ENCODE measurements around the gene RPL7A. TPM values are rescaled to one million over a fixed set of nuclear protein-coding genes. Genes with fewer than 3 reads are reported as not detected.

RPL7A gene
- polyA plus RNA-seq, 1 donor (not counting 4 experiments of a cell fraction or from before 2014, with no cell fraction given), result 2,684 TPM

DNA sequence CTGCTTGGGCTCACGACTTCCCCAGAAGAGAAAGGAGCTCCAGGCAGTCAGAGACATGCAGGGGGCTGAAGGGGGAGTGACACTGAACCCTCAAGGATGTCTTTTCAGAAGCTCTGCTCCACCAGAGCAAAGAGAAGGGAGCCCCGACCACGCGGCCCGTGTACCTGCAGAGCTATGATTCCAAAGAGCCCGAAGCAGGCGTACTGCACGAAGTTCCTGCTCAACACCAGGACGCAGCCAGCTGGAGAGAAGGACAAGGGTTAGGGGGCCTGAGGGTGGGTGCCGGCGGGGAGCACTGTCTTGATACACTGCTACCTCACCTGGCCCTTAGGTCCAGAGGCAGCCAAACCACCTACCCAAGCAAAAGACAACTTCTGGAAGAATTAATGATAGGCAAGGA lies 18.4 kb downstream of the RPL7A start:
- no peaks in the 10 kb centered on the region for H3K9me3 ChIP-seq (ENCODE audit: control insufficient read depth, low read depth, low read length)
- DNase-seq (ENCODE audit: low read depth, low spot score), result no peak
- H3K27ac ChIP-seq (ENCODE audit: control insufficient read depth, insufficient read depth, low read length), result no peak overlapping the region
- FAIRE-seq, result no peak
- peaks cover 45 to 60% of the 10 kb centered on the region in 2 experiments for H3K36me3 ChIP-seq (ENCODE audit: control insufficient read depth in 2 of 2, extremely low read depth in 1 of 2, insufficient read depth in 2 of 2, low read length in 2 of 2)
- no peak overlapping the region for H2AFZ ChIP-seq (ENCODE audit: control insufficient read depth, low read length)
- H3K4me3 ChIP-seq (ENCODE audit: control insufficient read depth in 2 of 3, extremely low read depth in 1 of 3, insufficient read depth in 2 of 3, low read depth in 1 of 3, low read length in 3 of 3), result no peak overlapping the region
- H3K4me2 ChIP-seq (ENCODE audit: control insufficient read depth, extremely low read depth, insufficient read depth, low read depth, low read length), result no peak overlapping the region
- peaks cover 74% of the 10 kb centered on the region for H3K4me1 ChIP-seq (ENCODE audit: control insufficient read depth, extremely low read depth, insufficient read depth, low read length)
- H3K79me2 ChIP-seq (ENCODE audit: control insufficient read depth, insufficient read depth, low read length), result peaks cover 60% of the 10 kb centered on the region
- TF ChIP-seq, protein P1, sequence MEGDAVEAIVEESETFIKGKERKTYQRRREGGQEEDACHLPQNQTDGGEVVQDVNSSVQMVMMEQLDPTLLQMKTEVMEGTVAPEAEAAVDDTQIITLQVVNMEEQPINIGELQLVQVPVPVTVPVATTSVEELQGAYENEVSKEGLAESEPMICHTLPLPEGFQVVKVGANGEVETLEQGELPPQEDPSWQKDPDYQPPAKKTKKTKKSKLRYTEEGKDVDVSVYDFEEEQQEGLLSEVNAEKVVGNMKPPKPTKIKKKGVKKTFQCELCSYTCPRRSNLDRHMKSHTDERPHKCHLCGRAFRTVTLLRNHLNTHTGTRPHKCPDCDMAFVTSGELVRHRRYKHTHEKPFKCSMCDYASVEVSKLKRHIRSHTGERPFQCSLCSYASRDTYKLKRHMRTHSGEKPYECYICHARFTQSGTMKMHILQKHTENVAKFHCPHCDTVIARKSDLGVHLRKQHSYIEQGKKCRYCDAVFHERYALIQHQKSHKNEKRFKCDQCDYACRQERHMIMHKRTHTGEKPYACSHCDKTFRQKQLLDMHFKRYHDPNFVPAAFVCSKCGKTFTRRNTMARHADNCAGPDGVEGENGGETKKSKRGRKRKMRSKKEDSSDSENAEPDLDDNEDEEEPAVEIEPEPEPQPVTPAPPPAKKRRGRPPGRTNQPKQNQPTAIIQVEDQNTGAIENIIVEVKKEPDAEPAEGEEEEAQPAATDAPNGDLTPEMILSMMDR (optimal IDR thresholded peaks at IDR 0.05 in 1 of 3, IDR thresholded peaks at IDR 0.05 in 1 of 3, conservative IDR thresholded peaks at IDR 0.05 in 1 of 3; ENCODE audit: extremely low read depth in 1 of 3, insufficient read depth in 2 of 3, low read length in 3 of 3), result no peak
- no peak for TF ChIP-seq EZH2 (IDR thresholded peaks at IDR 0.05; ENCODE audit: low read length)
- H4K20me1 ChIP-seq (ENCODE audit: control insufficient read depth, extremely low read depth, insufficient read depth, low read length), result peaks cover 50% of the 10 kb centered on the region
- dilution Hi-C loops (cut with MboI; ENCODE audit: extremely low pct_ligation_motif_present, low sequenced_read_pairs), result no loop called here
- no peak overlapping the region for H3K9ac ChIP-seq (ENCODE audit: control insufficient read depth, extremely low read depth, insufficient read depth, low read length)
- H3K9me1 ChIP-seq (ENCODE audit: control insufficient read depth, extremely low read depth, insufficient read depth, low read length), result no peaks in the 10 kb centered on the region
- H3K27me3 ChIP-seq (ENCODE audit: control insufficient read depth, extremely low read depth, insufficient read depth, low read length), result no peaks in the 10 kb centered on the region

DNA sequence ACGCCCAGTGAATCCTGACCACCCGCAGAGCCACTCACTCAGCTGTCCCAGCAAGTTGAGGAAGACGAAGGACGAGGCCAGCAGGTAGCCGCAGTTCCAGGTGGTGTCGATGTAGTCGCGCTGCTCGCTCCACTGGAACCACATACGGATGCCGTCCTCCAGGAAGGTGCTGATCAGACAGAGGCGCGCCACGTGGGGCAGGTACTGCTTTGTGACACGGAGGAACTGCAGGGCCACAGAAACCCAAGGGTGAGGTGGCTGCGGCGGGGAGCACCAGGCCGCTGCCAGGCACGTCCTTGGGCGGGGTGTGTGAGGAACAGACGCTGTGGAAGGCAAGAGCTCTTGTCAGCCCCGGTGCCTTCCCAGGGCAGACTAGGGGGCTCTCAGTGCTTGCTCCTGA lies 19.2 kb downstream of the RPL7A start:
- H3K4me2 ChIP-seq (ENCODE audit: control insufficient read depth, extremely low read depth, insufficient read depth, low read depth, low read length), result no peak overlapping the region
- peaks cover 68% of the 10 kb centered on the region for H3K79me2 ChIP-seq (ENCODE audit: control insufficient read depth, insufficient read depth, low read length)
- no peak for TF ChIP-seq EZH2 (IDR thresholded peaks at IDR 0.05; ENCODE audit: low read length)
- TF ChIP-seq, protein P1 (optimal IDR thresholded peaks at IDR 0.05 in 1 of 3, IDR thresholded peaks at IDR 0.05 in 1 of 3, conservative IDR thresholded peaks at IDR 0.05 in 1 of 3; ENCODE audit: extremely low read depth in 1 of 3, insufficient read depth in 2 of 3, low read length in 3 of 3), result no peak
- H3K27ac ChIP-seq (ENCODE audit: control insufficient read depth, insufficient read depth, low read length), result no peak overlapping the region
- H2AFZ ChIP-seq (ENCODE audit: control insufficient read depth, low read length), result no peak overlapping the region
- no peak for DNase-seq (ENCODE audit: low read depth, low spot score)
- dilution Hi-C loops (cut with MboI; ENCODE audit: extremely low pct_ligation_motif_present, low sequenced_read_pairs), result no loop called here
- H3K4me1 ChIP-seq (ENCODE audit: control insufficient read depth, extremely low read depth, insufficient read depth, low read length), result peaks cover 75% of the 10 kb centered on the region
- peaks cover 41 to 58% of the 10 kb centered on the region in 2 experiments for H3K36me3 ChIP-seq (ENCODE audit: control insufficient read depth in 2 of 2, extremely low read depth in 1 of 2, insufficient read depth in 2 of 2, low read length in 2 of 2)
- H3K27me3 ChIP-seq (ENCODE audit: control insufficient read depth, extremely low read depth, insufficient read depth, low read length), result no peaks in the 10 kb centered on the region
- FAIRE-seq, result no peak
- H3K9ac ChIP-seq (ENCODE audit: control insufficient read depth, extremely low read depth, insufficient read depth, low read length), result no peak overlapping the region
- H3K9me1 ChIP-seq (ENCODE audit: control insufficient read depth, extremely low read depth, insufficient read depth, low read length), result peaks cover 6% of the 10 kb centered on the region
- no peak overlapping the region for H3K4me3 ChIP-seq (ENCODE audit: control insufficient read depth in 2 of 3, extremely low read depth in 1 of 3, insufficient read depth in 2 of 3, low read depth in 1 of 3, low read length in 3 of 3)
- no peaks in the 10 kb centered on the region for H3K9me3 ChIP-seq (ENCODE audit: control insufficient read depth, low read depth, low read length)
- H4K20me1 ChIP-seq (ENCODE audit: control insufficient read depth, extremely low read depth, insufficient read depth, low read length), result peaks cover 57% of the 10 kb centered on the region
